Upper lobe of right lung (tissue), 1 donor: Measurements from ENCODE around the gene TRDMT1. TPM values are rescaled to one million over a fixed set of nuclear protein-coding genes. Genes with fewer than 3 reads are reported as not detected.

Experiments used
- ATAC-seq: fragments of 200-7000 bp; cut with Tn5 transposase; one replicate; pipeline ENCODE4 v1.9.1; 2020; ENCODE audit warnings: mild to moderate bottlenecking, moderate library complexity
- DNase-seq: peaks from one replicate; pipeline ENCODE4 v3.0.0-alpha.2; 2020
- H3K27ac ChIP-seq: fragments of 200-600 bp; one replicate; pipeline ENCODE4 v1.8.0; 2022
- H3K27me3 ChIP-seq: fragments of 200-600 bp; one replicate; pipeline ENCODE4 v1.8.0; 2022; ENCODE audit warnings: mild to moderate bottlenecking
- H3K36me3 ChIP-seq: fragments of 200-600 bp; one replicate; pipeline ENCODE4 v1.8.0; 2022
- H3K4me1 ChIP-seq: fragments of 200-600 bp; one replicate; pipeline ENCODE4 v1.8.0; 2022
- H3K4me3 ChIP-seq: fragments of 200-600 bp; one replicate; pipeline ENCODE4 v1.8.0; 2022; ENCODE audit warnings: mild to moderate bottlenecking
- H3K9me3 ChIP-seq: fragments of 200-600 bp; one replicate; pipeline ENCODE4 v1.8.0; 2022
- CTCF ChIP-seq: fragments of 200-600 bp; IDR thresholded peaks from one replicate; pipeline ENCODE4 v1.8.0; 2022; ENCODE audit warnings: antibody characterized with exemption
- intact Hi-C: fragments of 100-400 bp; cut with DNase I; formaldehyde crosslinking; loops from one replicate; pipeline ENCODE4 v1.11.0; 2022
- total RNA-seq: library from RNA; stranded (reverse); fragmentation: NEBNext Ultra II Directional; extraction: Animal tissue kit (Norgen Biotek cat#: 25700); gene quantifications from one replicate; pipeline ENCODE4 v1.2.1, GENCODE V29; 2021
- donor health status: DM: no; HTN: yes; CAD: no; lungs with severe emphysema.

The TRDMT1 gene
- total RNA-seq, 1 donor from 2014 or later = 9.2 TPM

GRCh38 chr10:17244700-17245365 lies 43.4 kb upstream of the TRDMT1 start:
- Histone ChIP-seq H3K4me3 (no peak overlapping the region), H3K27ac (no peak overlapping the region), H3K9me3 (no peaks in the 10 kb centered on the region), H3K36me3 (no peaks in the 10 kb centered on the region), H3K4me1 (no peaks in the 10 kb centered on the region), H3K27me3 (no peaks in the 10 kb centered on the region)
- no peak for ATAC-seq
- TF ChIP-seq CTCF = no peak
- intact Hi-C loops = no loop called here
- no peak for DNase-seq

GRCh38 chr10:17241611-17242333 lies 40.3 kb upstream of the TRDMT1 start:
- H3K27me3 ChIP-seq = no peaks in the 10 kb centered on the region
- H3K27ac ChIP-seq = no peak overlapping the region
- ATAC-seq (no peak), DNase-seq (no peak)
- no peak for TF ChIP-seq CTCF
- H3K9me3 ChIP-seq = no peaks in the 10 kb centered on the region
- peaks cover 15% of the 10 kb centered on the region for H3K36me3 ChIP-seq
- H3K4me1 ChIP-seq = no peaks in the 10 kb centered on the region
- intact Hi-C loops = no loop called here
- no peak overlapping the region for H3K4me3 ChIP-seq

GRCh38 chr10:17240616-17241015 lies 39.1 kb upstream of the TRDMT1 start:
- intact Hi-C loops = no loop called here
- Histone ChIP-seq H3K36me3 (peaks cover 27% of the 10 kb centered on the region), H3K4me3 (no peak overlapping the region), H3K27ac (no peak overlapping the region), H3K9me3 (no peaks in the 10 kb centered on the region), H3K4me1 (peaks cover 4% of the 10 kb centered on the region), H3K27me3 (no peaks in the 10 kb centered on the region)
- TF ChIP-seq CTCF = no peak
- no peak for DNase-seq
- ATAC-seq = no peak

- intact Hi-C loops = no loop called here
- no peak for TF ChIP-seq CTCF
- no peak overlapping the region for H3K27ac ChIP-seq
These were observed 38.6 kb upstream of the TRDMT1 start for GRCh38 chr10:17240096-17240495.

GRCh38 chr10:17239345-17240085 lies 38.0 kb upstream of the TRDMT1 start:
- peaks cover 38% of the 10 kb centered on the region for H3K36me3 ChIP-seq
- no peak for TF ChIP-seq CTCF

More at GRCh38 chr10:17240096-17240495, 38.6 kb upstream of the TRDMT1 start:
- Histone ChIP-seq H3K4me1 (peaks cover 4% of the 10 kb centered on the region), H3K36me3 (peaks cover 32% of the 10 kb centered on the region), H3K4me3 (no peak overlapping the region), H3K27me3 (no peaks in the 10 kb centered on the region), H3K9me3 (no peaks in the 10 kb centered on the region)
- no peak for ATAC-seq
- DNase-seq = no peak

More at GRCh38 chr10:17239345-17240085, 38.0 kb upstream of the TRDMT1 start:
- H3K9me3 ChIP-seq = no peaks in the 10 kb centered on the region
- no peak for DNase-seq
- H3K4me1 ChIP-seq = peaks cover 9% of the 10 kb centered on the region
- intact Hi-C loops = no loop called here
- no peak overlapping the region for H3K4me3 ChIP-seq
- ATAC-seq = no peak
- no peak overlapping the region for H3K27ac ChIP-seq
- no peaks in the 10 kb centered on the region for H3K27me3 ChIP-seq
